Lung (tissue), 12 donors: Measurements from ENCODE around the gene ZNF687. TPM values are rescaled to one million over a fixed set of nuclear protein-coding genes. Genes with fewer than 3 reads are reported as not detected.

Experiments
- ATAC-seq: fragments of 200-7000 bp; cut with Tn5 transposase; one replicate; pipeline ENCODE4 v1.9.1; 2020; ENCODE audit warnings: moderate number of reproducible peaks; ENCODE audit not compliant: insufficient read depth, low FRiP score
- DNase-seq, 3 donors: peaks; one replicate each; pipeline ENCODE4 v3.0.0-alpha.2; 2013 to 2017
- H3K27ac ChIP-seq, 2 donors: one replicate each; pipeline ENCODE4 v1.5.1; 2013; ENCODE audit warnings: mild to moderate bottlenecking in 2 of 2, moderate library complexity in 2 of 2, control low read depth in 1 of 2, inconsistent platforms in 1 of 2, low read depth in 1 of 2, low read length in 1 of 2
- H3K27me3 ChIP-seq, 3 donors: one replicate each; pipeline ENCODE4 v1.5.1; 2013; ENCODE audit warnings: low read length in 2 of 3; ENCODE audit not compliant: control insufficient read depth in 3 of 3, insufficient read depth in 3 of 3
- H3K36me3 ChIP-seq, 4 donors: one replicate each; pipeline ENCODE4 v1.5.1; 2013; ENCODE audit warnings: low read length in 4 of 4, mild to moderate bottlenecking in 1 of 4, moderate library complexity in 1 of 4; ENCODE audit not compliant: control insufficient read depth in 4 of 4, insufficient read depth in 4 of 4
- H3K4me1 ChIP-seq, 5 donors: one replicate each; pipeline ENCODE4 v1.5.1; 2013; ENCODE audit warnings: low read length in 5 of 5, mild to moderate bottlenecking in 2 of 5, moderate library complexity in 1 of 5; ENCODE audit not compliant: control insufficient read depth in 5 of 5, insufficient read depth in 5 of 5
- H3K4me3 ChIP-seq: one replicate; pipeline ENCODE4 v1.5.1; 2013; ENCODE audit warnings: mild to moderate bottlenecking, control low read depth, moderate library complexity
- H3K9ac ChIP-seq, 2 donors: one replicate each; pipeline ENCODE4 v1.5.1; 2013; ENCODE audit warnings: low read length in 2 of 2, control low read depth in 1 of 2; ENCODE audit not compliant: insufficient read depth in 1 of 2
- H3K9me3 ChIP-seq, 4 donors: one replicate each; pipeline ENCODE4 v1.5.1; 2013; ENCODE audit warnings: low read length in 3 of 4, mild to moderate bottlenecking in 1 of 4, moderate library complexity in 1 of 4; ENCODE audit not compliant: control insufficient read depth in 4 of 4, insufficient read depth in 3 of 4
- WGBS, 2 donors: extraction: QIAGEN DNeasy Blood & Tissue Kit; methylation state at CpG; one replicate each; pipeline ENCODE4 v1.1.7; 2013; 5-methylcytosine and 5-hydroxymethylcytosine counted together
- polyA plus RNA-seq, 2 donors: library from polyadenylated mRNA; stranded (reverse); fragments of 200-250 nt; gene quantifications; one replicate each; pipeline ENCODE4 v1.2.1, GENCODE V29; 2013
- total RNA-seq, 2 donors: library from RNA; depleted of rRNA in 1 of 2; stranded (reverse); fragments of >200 nt in 1 of 2; gene quantifications; one replicate each; pipeline ENCODE4 v1.2.1, GENCODE V29; 2014 to 2021
- TF ChIP-seq, protein P1 (sequence below): IDR thresholded peaks from 2 replicates; pipeline ENCODE4 v1.5.1; 2012; ENCODE audit warnings: mild to moderate bottlenecking; ENCODE audit errors: control extremely low read depth, extremely low read depth
- donor health status: control.
- donor health status: control.
- donor health status: Bipolar disorder and iron deficiency.
- donor health status: healthy.
- donor health status: DM: yes; HTN: yes; CAD: no.

ZNF687 gene
- total and polyA plus RNA-seq, 4 donors, result 9.6 to 31.2 (median 13.8) TPM

- Histone ChIP-seq H3K4me3 (no peak overlapping the region), H3K36me3 (peaks cover 19 to 75% (median 46%) of the 10 kb centered on the region in 4 donors), H3K9ac (no peak overlapping the region), H3K9me3 (no peaks in the 10 kb centered on the region), H3K27ac (no peak overlapping the region), H3K4me1 (peaks cover 0 to 1% (median 0%) of the 10 kb centered on the region in 5 donors), H3K27me3 (no peaks in the 10 kb centered on the region)
- TF ChIP-seq, protein P1, sequence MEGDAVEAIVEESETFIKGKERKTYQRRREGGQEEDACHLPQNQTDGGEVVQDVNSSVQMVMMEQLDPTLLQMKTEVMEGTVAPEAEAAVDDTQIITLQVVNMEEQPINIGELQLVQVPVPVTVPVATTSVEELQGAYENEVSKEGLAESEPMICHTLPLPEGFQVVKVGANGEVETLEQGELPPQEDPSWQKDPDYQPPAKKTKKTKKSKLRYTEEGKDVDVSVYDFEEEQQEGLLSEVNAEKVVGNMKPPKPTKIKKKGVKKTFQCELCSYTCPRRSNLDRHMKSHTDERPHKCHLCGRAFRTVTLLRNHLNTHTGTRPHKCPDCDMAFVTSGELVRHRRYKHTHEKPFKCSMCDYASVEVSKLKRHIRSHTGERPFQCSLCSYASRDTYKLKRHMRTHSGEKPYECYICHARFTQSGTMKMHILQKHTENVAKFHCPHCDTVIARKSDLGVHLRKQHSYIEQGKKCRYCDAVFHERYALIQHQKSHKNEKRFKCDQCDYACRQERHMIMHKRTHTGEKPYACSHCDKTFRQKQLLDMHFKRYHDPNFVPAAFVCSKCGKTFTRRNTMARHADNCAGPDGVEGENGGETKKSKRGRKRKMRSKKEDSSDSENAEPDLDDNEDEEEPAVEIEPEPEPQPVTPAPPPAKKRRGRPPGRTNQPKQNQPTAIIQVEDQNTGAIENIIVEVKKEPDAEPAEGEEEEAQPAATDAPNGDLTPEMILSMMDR, result no peak
- DNase-seq, result no peak
- WGBS, 2 donors, result 73 to 77% methylated on average over 18 of the region's 18 CpGs
- ATAC-seq, result no peak
These were observed 7.2 kb downstream of the ZNF687 start for GRCh38 chr1:151289080-151289935.

GRCh38 chr1:151289991-151290708 lies 8.1 kb downstream of the ZNF687 start:
- 85 to 90% methylated on average over 21 of the region's 21 CpGs for whole genome bisulfite sequencing, 2 donors
- H3K27ac ChIP-seq, result no peak overlapping the region
- H3K27me3 ChIP-seq, result no peaks in the 10 kb centered on the region
- H3K4me1 ChIP-seq, result no peaks in the 10 kb centered on the region
- H3K36me3 ChIP-seq, result peaks cover 24 to 81% (median 48%) of the 10 kb centered on the region in 4 donors
- no peak for DNase-seq
- H3K4me3 ChIP-seq, result no peak overlapping the region
- no peak overlapping the region for H3K9ac ChIP-seq
- ATAC-seq, result no peak
- no peaks in the 10 kb centered on the region for H3K9me3 ChIP-seq
- TF ChIP-seq, protein P1, result no peak

GRCh38 chr1:151290709-151291303 lies 8.7 kb downstream of the ZNF687 start:
- Histone ChIP-seq H3K4me1 (no peaks in the 10 kb centered on the region), H3K4me3 (no peak overlapping the region), H3K9ac (no peak overlapping the region), H3K9me3 (no peaks in the 10 kb centered on the region), H3K27ac (no peak overlapping the region), H3K27me3 (no peaks in the 10 kb centered on the region), H3K36me3 (peaks cover 30 to 84% (median 51%) of the 10 kb centered on the region in 4 donors)
- WGBS, 2 donors, result 73 to 82% methylated on average over 19 of the region's 19 CpGs
- ATAC-seq (no peak), DNase-seq (no peak)
- TF ChIP-seq, protein P1, result no peak
